Measurements from ENCODE around the gene SLC25A12. TPM values are rescaled to one million over a fixed set of nuclear protein-coding genes. Genes with fewer than 3 reads are reported as not detected.
"Not testable (repeated sequence)": the region's sequence is repeated elsewhere in the genome, so short reads cannot be mapped to it uniquely, and the experiment has no call there.

Gene SLC25A12
- total and polyA plus RNA-seq, 9 donors, result 15.6 to 34.1 (median 21.6) TPM

DNA sequence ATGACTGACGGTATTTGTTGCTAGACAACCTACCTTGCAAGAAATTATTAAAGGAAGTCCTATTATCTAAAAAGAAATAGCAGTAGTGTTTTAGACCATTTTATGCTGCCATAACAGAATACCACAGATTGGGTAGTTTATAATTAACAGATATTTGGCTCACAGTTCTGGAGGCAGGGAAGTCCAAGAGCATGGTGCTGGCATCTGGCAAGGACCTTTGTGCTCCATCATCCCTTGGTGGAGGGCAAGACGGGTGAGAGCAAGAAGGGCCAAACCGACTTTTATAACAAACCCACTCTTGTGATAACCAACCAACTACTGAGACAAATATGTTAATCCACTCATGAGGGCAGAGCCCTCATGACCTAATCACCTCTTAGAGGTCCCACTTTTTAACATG lies 115.5 kb downstream of the SLC25A12 start:
- H3K27ac ChIP-seq, result no peak overlapping the region
- no peaks in the 10 kb centered on the region for H3K27me3 ChIP-seq
- 95 to 97% (median 97%) methylated on average over 3 of the region's 3 CpGs for WGBS, 3 donors

DNA sequence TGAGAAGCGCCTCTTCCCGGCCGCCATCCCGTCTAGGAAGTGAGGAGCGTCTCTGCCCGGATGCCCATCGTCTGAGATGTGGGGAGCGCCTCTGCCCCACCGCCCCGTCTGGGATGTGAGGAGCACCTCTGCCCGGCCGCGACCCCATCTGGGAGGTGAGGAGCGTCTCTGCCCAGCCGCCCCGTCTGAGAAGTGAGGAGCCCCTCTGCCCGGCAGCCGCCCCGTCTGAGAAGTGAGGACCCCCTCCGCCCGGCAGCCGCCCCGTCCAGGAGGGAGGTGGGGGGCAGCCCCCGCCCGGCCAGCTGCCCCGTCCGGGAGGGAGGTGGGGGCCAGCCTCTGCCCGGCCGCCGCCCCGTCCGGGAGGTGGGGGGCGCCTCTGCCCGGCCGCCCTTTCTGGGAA lies 119.5 kb downstream of the SLC25A12 start:
- H3K27ac ChIP-seq, result not testable (repeated sequence)

More for the DNA sequence above, 115.5 kb downstream of the SLC25A12 start:
- TF ChIP-seq EP300 (IDR thresholded peaks at IDR 0.05) (no peak), CTCF (IDR thresholded peaks at IDR 0.05) (no peak), POLR2A (IDR thresholded peaks at IDR 0.05) (no peak)
- no peak for DNase-seq
- Histone ChIP-seq H3K4me1 (ENCODE audit: insufficient read depth) (no peaks in the 10 kb centered on the region), H3K9me3 (no peaks in the 10 kb centered on the region), H3K4me3 (no peak overlapping the region), H3K36me3 (no peaks in the 10 kb centered on the region)
- intact Hi-C loops (cut with DNase I), result no loop called here

GRCh38 chr2:171772373-171772772 lies 121.7 kb downstream of the SLC25A12 start:
- TF ChIP-seq POLR2A (IDR thresholded peaks at IDR 0.05), result no peak
- TF ChIP-seq EP300 (IDR thresholded peaks at IDR 0.05), result no peak
- no peak for TF ChIP-seq CTCF (IDR thresholded peaks at IDR 0.05)

More for the DNA sequence above, 119.5 kb downstream of the SLC25A12 start:
- DNase-seq; H3K4me1 ChIP-seq (ENCODE audit: insufficient read depth); H3K9me3 ChIP-seq; H3K36me3 ChIP-seq; H3K4me3 ChIP-seq; H3K27me3 ChIP-seq; intact Hi-C loops (cut with DNase I): not testable (repeated sequence)
- 90 to 99% (median 98%) methylated on average over 17 to 34 of the region's 35 CpGs for WGBS, 3 donors

GRCh38 chr2:171771463-171771862 lies 122.6 kb downstream of the SLC25A12 start:
- H3K9me3 ChIP-seq, result no peaks in the 10 kb centered on the region
- H3K4me1 ChIP-seq (ENCODE audit: insufficient read depth), result no peaks in the 10 kb centered on the region
- intact Hi-C loops (cut with DNase I), result no loop called here
- TF ChIP-seq POLR2A (IDR thresholded peaks at IDR 0.05), result no peak
- no peak for TF ChIP-seq EP300 (IDR thresholded peaks at IDR 0.05)
- no peak for TF ChIP-seq CTCF (IDR thresholded peaks at IDR 0.05)
- no peaks in the 10 kb centered on the region for H3K36me3 ChIP-seq
- no peaks in the 10 kb centered on the region for H3K27me3 ChIP-seq
- H3K27ac ChIP-seq, result no peak overlapping the region
- DNase-seq, result no peak
- H3K4me3 ChIP-seq, result no peak overlapping the region

More at GRCh38 chr2:171772373-171772772, 121.7 kb downstream of the SLC25A12 start:
- Histone ChIP-seq H3K4me3 (no peak overlapping the region), H3K4me1 (ENCODE audit: insufficient read depth) (no peaks in the 10 kb centered on the region), H3K27me3 (no peaks in the 10 kb centered on the region), H3K9me3 (no peaks in the 10 kb centered on the region), H3K36me3 (no peaks in the 10 kb centered on the region), H3K27ac (no peak overlapping the region)
- intact Hi-C loops (cut with DNase I), result no loop called here
- WGBS, 3 donors, result 91% methylated on average over 5 of the region's 5 CpGs
- no peak for DNase-seq

- H3K27me3 ChIP-seq, result no peaks in the 10 kb centered on the region
- H3K4me3 ChIP-seq, result no peak overlapping the region
- H3K27ac ChIP-seq, result no peak overlapping the region
- TF ChIP-seq CTCF (IDR thresholded peaks at IDR 0.05) (no peak), POLR2A (IDR thresholded peaks at IDR 0.05) (no peak), EP300 (IDR thresholded peaks at IDR 0.05) (no peak)
- H3K4me1 ChIP-seq (ENCODE audit: insufficient read depth), result no peaks in the 10 kb centered on the region
- no peaks in the 10 kb centered on the region for H3K36me3 ChIP-seq
- intact Hi-C loops (cut with DNase I), result no loop called here
- 95 to 98% (median 95%) methylated on average over 3 of the region's 3 CpGs for WGBS, 3 donors
- no peaks in the 10 kb centered on the region for H3K9me3 ChIP-seq
- DNase-seq, result no peak
These were observed 130.4 kb downstream of the SLC25A12 start for GRCh38 chr2:171763602-171764001.

Data from ovary (tissue), 9 donors.